ENCODE results near the gene CD180.

Gene CD180

DNA sequence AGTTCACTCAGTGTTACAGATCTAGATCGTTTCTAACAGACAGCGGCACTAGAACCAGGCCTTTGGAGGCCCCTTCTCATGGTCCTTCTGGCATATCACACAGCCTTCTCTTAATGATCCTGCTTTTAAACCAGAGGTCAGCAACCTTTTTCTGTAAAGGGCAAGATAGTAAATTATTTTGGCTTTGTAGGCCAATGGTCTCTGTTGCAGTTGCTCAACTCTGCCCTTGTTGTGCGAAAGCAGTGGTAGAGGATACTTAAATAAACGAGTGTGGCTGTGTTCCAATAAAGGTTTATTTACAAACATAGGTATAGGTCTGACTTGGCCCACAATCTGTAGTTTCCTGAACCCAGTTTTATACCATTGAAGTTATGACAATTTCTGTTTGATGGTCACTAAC is 47.3 kb upstream of the CD180 start:
- Histone ChIP-seq H3K4me2 (ENCODE audit: low read length) (no peak overlapping the region), H2AFZ (ENCODE audit: low read depth, low read length) (no peak overlapping the region), H3K27ac (ENCODE audit: low read length) (no peak overlapping the region), H3K4me3 (ENCODE audit: low read length) (no peak overlapping the region), H3K9me3 (ENCODE audit: insufficient read depth, low read length) (no peaks in the 10 kb centered on the region), H4K20me1 (ENCODE audit: insufficient read depth, low read length) (no peaks in the 10 kb centered on the region), H3K27me3 (ENCODE audit: low read depth, low read length) (no peaks in the 10 kb centered on the region), H3K36me3 (replicated peaks; ENCODE audit: low read depth, low read length) (no peaks in the 10 kb centered on the region), H3K9ac (ENCODE audit: low read length) (no peak overlapping the region), H3K79me2 (ENCODE audit: low read length) (no peaks in the 10 kb centered on the region), H3K4me1 (ENCODE audit: low read length) (no peaks in the 10 kb centered on the region)
- no peak for TF ChIP-seq EZH2phosphoT487 (IDR thresholded peaks at IDR 0.05; ENCODE audit: low read depth)
- TF ChIP-seq, protein P1, sequence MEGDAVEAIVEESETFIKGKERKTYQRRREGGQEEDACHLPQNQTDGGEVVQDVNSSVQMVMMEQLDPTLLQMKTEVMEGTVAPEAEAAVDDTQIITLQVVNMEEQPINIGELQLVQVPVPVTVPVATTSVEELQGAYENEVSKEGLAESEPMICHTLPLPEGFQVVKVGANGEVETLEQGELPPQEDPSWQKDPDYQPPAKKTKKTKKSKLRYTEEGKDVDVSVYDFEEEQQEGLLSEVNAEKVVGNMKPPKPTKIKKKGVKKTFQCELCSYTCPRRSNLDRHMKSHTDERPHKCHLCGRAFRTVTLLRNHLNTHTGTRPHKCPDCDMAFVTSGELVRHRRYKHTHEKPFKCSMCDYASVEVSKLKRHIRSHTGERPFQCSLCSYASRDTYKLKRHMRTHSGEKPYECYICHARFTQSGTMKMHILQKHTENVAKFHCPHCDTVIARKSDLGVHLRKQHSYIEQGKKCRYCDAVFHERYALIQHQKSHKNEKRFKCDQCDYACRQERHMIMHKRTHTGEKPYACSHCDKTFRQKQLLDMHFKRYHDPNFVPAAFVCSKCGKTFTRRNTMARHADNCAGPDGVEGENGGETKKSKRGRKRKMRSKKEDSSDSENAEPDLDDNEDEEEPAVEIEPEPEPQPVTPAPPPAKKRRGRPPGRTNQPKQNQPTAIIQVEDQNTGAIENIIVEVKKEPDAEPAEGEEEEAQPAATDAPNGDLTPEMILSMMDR (IDR thresholded peaks at IDR 0.05; ENCODE audit: low read depth, low read length): no peak

DNA sequence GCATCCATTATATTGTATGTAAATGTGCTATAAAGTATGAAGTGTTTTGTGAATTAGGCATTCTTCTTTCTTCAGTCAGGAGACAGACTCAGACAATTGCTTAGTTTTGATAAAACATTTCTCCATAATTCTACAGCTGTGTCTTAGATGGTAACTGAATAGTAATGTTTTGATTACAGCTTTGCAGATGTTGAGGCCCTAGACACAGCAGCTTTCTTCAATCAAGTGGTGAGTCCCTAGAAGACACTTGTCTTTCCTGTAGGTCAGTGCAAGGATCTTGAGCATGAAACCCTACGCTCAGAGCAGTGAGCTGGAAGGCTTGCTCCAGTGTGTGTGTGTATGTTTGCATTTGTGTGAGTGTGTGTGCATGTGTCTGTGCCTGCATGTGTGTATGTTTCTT is 46.8 kb upstream of the CD180 start:
- Histone ChIP-seq H3K27me3 (ENCODE audit: low read depth, low read length) (no peaks in the 10 kb centered on the region), H3K9ac (ENCODE audit: low read length) (no peak overlapping the region), H3K4me3 (ENCODE audit: low read length) (no peak overlapping the region), H3K9me3 (ENCODE audit: insufficient read depth, low read length) (no peaks in the 10 kb centered on the region), H3K4me1 (ENCODE audit: low read length) (no peaks in the 10 kb centered on the region), H2AFZ (ENCODE audit: low read depth, low read length) (no peak overlapping the region), H3K79me2 (ENCODE audit: low read length) (no peaks in the 10 kb centered on the region), H3K4me2 (ENCODE audit: low read length) (no peak overlapping the region), H3K36me3 (replicated peaks; ENCODE audit: low read depth, low read length) (no peaks in the 10 kb centered on the region), H4K20me1 (ENCODE audit: insufficient read depth, low read length) (no peaks in the 10 kb centered on the region), H3K27ac (ENCODE audit: low read length) (no peak overlapping the region)
- TF ChIP-seq, protein P1 (IDR thresholded peaks at IDR 0.05; ENCODE audit: low read depth, low read length): no peak
- TF ChIP-seq EZH2phosphoT487 (IDR thresholded peaks at IDR 0.05; ENCODE audit: low read depth): no peak

DNA sequence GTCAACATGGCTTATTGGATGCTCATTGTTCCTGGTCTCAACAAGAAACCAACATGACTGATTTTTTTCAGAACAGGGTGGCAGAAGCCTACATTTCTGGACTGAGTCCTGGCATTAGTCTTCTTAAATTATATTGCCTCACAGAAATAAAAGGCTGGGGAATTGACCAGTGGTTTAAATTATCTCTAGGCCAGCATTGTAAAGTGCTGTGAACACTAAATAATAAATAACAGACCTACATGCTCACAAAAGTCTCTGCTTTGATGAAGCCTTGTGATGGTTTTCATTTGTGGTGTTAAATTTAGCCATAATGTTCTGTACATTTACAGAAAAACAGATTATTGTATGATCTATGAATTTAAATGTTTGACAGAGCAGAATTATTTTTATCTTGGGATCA is 44.7 kb upstream of the CD180 start:
- Histone ChIP-seq H3K4me1 (ENCODE audit: low read length) (no peaks in the 10 kb centered on the region), H3K4me2 (ENCODE audit: low read length) (no peak overlapping the region), H3K27ac (ENCODE audit: low read length) (no peak overlapping the region), H3K4me3 (ENCODE audit: low read length) (no peak overlapping the region), H4K20me1 (ENCODE audit: insufficient read depth, low read length) (no peaks in the 10 kb centered on the region), H3K36me3 (replicated peaks; ENCODE audit: low read depth, low read length) (no peaks in the 10 kb centered on the region), H3K9ac (ENCODE audit: low read length) (no peak overlapping the region), H3K27me3 (ENCODE audit: low read depth, low read length) (no peaks in the 10 kb centered on the region), H2AFZ (ENCODE audit: low read depth, low read length) (no peak overlapping the region), H3K79me2 (ENCODE audit: low read length) (no peaks in the 10 kb centered on the region), H3K9me3 (ENCODE audit: insufficient read depth, low read length) (no peaks in the 10 kb centered on the region)
- TF ChIP-seq EZH2phosphoT487 (IDR thresholded peaks at IDR 0.05; ENCODE audit: low read depth): no peak
- TF ChIP-seq, protein P1 (IDR thresholded peaks at IDR 0.05; ENCODE audit: low read depth, low read length): no peak

DNA sequence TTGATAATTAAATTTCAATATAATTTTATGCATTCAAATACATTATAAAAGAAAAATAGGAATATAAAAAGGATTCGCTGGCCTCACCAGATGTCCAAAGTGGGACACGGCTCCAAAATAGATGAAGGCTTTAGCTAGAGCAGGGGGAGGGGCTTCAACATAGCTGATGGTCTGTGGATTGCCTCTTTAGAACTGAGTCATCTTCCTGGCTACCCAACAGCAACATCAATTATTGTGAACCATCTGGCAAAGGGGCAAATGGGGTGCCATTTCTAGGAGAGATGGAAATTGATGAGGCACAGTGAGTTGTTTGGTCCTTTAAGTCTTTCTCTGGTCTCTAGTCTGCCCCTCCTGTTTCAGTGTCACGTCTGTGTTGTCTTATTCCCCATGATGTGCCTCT is 44.2 kb upstream of the CD180 start:
- TF ChIP-seq, protein P1 (IDR thresholded peaks at IDR 0.05; ENCODE audit: low read depth, low read length): no peak
- TF ChIP-seq EZH2phosphoT487 (IDR thresholded peaks at IDR 0.05; ENCODE audit: low read depth): no peak
- Histone ChIP-seq H3K79me2 (ENCODE audit: low read length) (no peaks in the 10 kb centered on the region), H3K27ac (ENCODE audit: low read length) (no peak overlapping the region), H3K9ac (ENCODE audit: low read length) (no peak overlapping the region), H2AFZ (ENCODE audit: low read depth, low read length) (no peak overlapping the region), H3K36me3 (replicated peaks; ENCODE audit: low read depth, low read length) (no peaks in the 10 kb centered on the region), H3K4me2 (ENCODE audit: low read length) (no peak overlapping the region), H3K4me3 (ENCODE audit: low read length) (no peak overlapping the region), H3K9me3 (ENCODE audit: insufficient read depth, low read length) (no peaks in the 10 kb centered on the region), H3K27me3 (ENCODE audit: low read depth, low read length) (no peaks in the 10 kb centered on the region), H3K4me1 (ENCODE audit: low read length) (no peaks in the 10 kb centered on the region), H4K20me1 (ENCODE audit: insufficient read depth, low read length) (no peaks in the 10 kb centered on the region)
